Tibial artery (tissue), 4 donors: Measurements from ENCODE around the gene C11orf65.
"Not testable (repeated sequence)": the region's sequence is repeated elsewhere in the genome, so short reads cannot be mapped to it uniquely, and the experiment has no call there.

ENCODE experiments used
- DNase-seq, 2 donors: peaks; one replicate each; pipeline ENCODE4 v3.0.0-alpha.2; 2019
- H3K27ac ChIP-seq, 2 donors: fragments of 200-600 bp; sonication (generic) in 1 of 2; 1 replicate in 1 of 2; 2 replicates in 1 of 2; pipeline ENCODE4 v1.5.1; 2018 to 2019; ENCODE audit warnings: mild to moderate bottlenecking in 1 of 2
- H3K27me3 ChIP-seq, 2 donors: fragments of 200-600 bp; sonication (generic) in 1 of 2; one replicate each; pipeline versions ENCODE4 v1.5.1 to v1.6.0; 2016 to 2019
- H3K36me3 ChIP-seq, 3 donors: fragments of 200-600 bp; sonication (generic) in 2 of 3; one replicate each; pipeline ENCODE4 v1.5.1; 2016 to 2019; ENCODE audit warnings: mild to moderate bottlenecking in 2 of 3
- H3K4me1 ChIP-seq, 4 donors: fragments of 200-600 bp; sonication (generic) in 2 of 4; 1 replicate in 3 of 4; 2 replicates in 1 of 4; pipeline ENCODE4 v1.5.1; 2016 to 2019
- H3K4me3 ChIP-seq, 2 donors: fragments of 200-600 bp; sonication (generic) in 1 of 2; 1 replicate in 1 of 2; 2 replicates in 1 of 2; pipeline ENCODE4 v1.5.1; 2018 to 2019; ENCODE audit warnings: mild to moderate bottlenecking in 2 of 2
- H3K9me3 ChIP-seq, 3 donors: fragments of 200-600 bp; sonication (generic) in 1 of 3; one replicate each; pipeline ENCODE4 v1.5.1; 2016 to 2019
- intact Hi-C: fragments of 100-400 bp; cut with DNase I; formaldehyde crosslinking; loops from one replicate; pipeline ENCODE4 v1.15.0; 2023; ENCODE audit warnings: low total_unique reads
- TF ChIP-seq, protein P1 (sequence below), 2 experiments: fragments of 200-600 bp in 1 of 2; fragments of 450-650 bp in 1 of 2; IDR thresholded peaks; one replicate each; pipeline ENCODE4 v1.5.1; 2017 to 2019; ENCODE audit warnings: antibody characterized with exemption in 2 of 2, mild to moderate bottlenecking in 1 of 2, moderate library complexity in 1 of 2

The C11orf65 gene

DNA sequence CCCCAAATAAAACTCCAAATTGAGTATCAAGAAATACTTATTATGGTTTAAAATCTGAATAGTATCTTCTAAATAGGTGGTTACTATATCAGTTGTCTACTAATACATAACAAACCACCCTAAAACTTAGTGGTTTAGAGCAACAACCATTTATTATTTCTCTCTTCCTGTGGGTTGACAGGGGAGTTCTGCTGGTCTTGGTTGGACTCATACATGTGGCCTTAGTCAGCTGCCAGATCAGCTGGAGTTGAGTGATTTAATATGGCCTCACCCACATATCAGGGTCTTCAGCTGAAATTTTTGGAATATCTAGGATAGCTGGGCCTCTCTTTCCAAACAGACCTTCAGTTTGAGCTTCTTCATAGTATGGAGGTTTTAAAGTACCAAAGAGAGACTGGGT lies 34.5 kb downstream of the C11orf65 start:
- H3K9me3 ChIP-seq = peaks cover 0 to 7% (median 0%) of the 10 kb centered on the region in 3 donors
- H3K36me3 ChIP-seq = no peaks in the 10 kb centered on the region
- H3K4me1 ChIP-seq = no peaks in the 10 kb centered on the region
- TF ChIP-seq, protein P1, sequence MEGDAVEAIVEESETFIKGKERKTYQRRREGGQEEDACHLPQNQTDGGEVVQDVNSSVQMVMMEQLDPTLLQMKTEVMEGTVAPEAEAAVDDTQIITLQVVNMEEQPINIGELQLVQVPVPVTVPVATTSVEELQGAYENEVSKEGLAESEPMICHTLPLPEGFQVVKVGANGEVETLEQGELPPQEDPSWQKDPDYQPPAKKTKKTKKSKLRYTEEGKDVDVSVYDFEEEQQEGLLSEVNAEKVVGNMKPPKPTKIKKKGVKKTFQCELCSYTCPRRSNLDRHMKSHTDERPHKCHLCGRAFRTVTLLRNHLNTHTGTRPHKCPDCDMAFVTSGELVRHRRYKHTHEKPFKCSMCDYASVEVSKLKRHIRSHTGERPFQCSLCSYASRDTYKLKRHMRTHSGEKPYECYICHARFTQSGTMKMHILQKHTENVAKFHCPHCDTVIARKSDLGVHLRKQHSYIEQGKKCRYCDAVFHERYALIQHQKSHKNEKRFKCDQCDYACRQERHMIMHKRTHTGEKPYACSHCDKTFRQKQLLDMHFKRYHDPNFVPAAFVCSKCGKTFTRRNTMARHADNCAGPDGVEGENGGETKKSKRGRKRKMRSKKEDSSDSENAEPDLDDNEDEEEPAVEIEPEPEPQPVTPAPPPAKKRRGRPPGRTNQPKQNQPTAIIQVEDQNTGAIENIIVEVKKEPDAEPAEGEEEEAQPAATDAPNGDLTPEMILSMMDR (IDR thresholded peaks at IDR 0.05) = no peak
- no peak overlapping the region for H3K4me3 ChIP-seq
- no peaks in the 10 kb centered on the region for H3K27me3 ChIP-seq
- intact Hi-C loops = no loop called here
- DNase-seq = no peak
- H3K27ac ChIP-seq = no peak overlapping the region

- H3K36me3 ChIP-seq = no peaks in the 10 kb centered on the region
- H3K9me3 ChIP-seq = peaks cover 0 to 7% (median 0%) of the 10 kb centered on the region in 3 donors
- H3K4me1 ChIP-seq = no peaks in the 10 kb centered on the region
- no peak overlapping the region for H3K4me3 ChIP-seq
- no peak for DNase-seq
- TF ChIP-seq, protein P1 (IDR thresholded peaks at IDR 0.05) = no peak
- no peaks in the 10 kb centered on the region for H3K27me3 ChIP-seq
- intact Hi-C loops = no loop called here
- H3K27ac ChIP-seq = no peak overlapping the region
Observed at GRCh38 chr11:108431997-108432396, 35.3 kb downstream of the C11orf65 start.

DNA sequence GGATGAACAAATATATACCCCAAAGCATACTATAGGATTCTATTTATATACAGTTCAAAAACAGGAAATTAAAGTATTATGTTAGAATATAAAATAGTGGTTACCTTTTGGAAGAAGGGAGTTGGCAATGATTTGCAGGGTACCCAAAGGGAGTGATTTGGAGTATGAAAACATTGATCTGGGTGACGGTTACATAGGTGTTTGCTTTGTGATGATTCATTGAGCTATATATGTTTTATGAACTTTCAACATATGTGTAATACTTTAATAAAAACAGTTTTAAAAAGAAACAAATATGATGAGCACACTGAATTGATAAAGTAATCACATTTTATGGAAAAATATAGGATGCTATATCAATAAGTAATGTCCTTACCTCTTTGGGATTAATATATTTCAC lies 36.0 kb downstream of the C11orf65 start:
- no peak overlapping the region for H3K4me3 ChIP-seq
- intact Hi-C loops = no loop called here
- no peaks in the 10 kb centered on the region for H3K4me1 ChIP-seq
- H3K36me3 ChIP-seq = no peaks in the 10 kb centered on the region
- H3K27me3 ChIP-seq = no peaks in the 10 kb centered on the region
- TF ChIP-seq, protein P1 (IDR thresholded peaks at IDR 0.05) = no peak
- H3K27ac ChIP-seq = no peak overlapping the region
- peaks cover 0 to 4% (median 0%) of the 10 kb centered on the region in 3 donors for H3K9me3 ChIP-seq
- no peak for DNase-seq

DNA sequence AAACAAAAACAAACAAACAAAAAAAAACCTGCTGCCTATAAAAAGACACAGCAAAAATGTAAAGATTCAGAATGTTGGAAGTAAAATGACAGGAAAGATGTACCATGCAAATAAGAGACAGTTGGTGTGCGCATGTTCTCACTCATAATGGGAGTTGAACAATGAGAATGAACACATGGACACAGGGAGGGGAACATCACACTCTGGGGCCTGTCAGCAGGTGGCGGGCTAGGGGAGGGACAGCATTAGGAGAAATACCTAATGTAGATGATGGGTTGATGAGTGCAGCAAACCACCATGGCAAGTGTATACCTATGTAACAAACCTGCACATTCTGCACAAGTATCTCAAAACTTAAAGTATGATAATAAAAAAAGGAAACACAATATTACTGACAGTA lies 49.8 kb downstream of the C11orf65 start:
- DNase-seq, H3K27ac ChIP-seq: not testable (repeated sequence)

GRCh38 chr11:108414958-108415357 lies 52.4 kb downstream of the C11orf65 start:
- DNase-seq = no peak
- TF ChIP-seq, protein P1 (IDR thresholded peaks at IDR 0.05) = no peak
- H3K27me3 ChIP-seq = no peaks in the 10 kb centered on the region
- H3K4me3 ChIP-seq = no peak overlapping the region
- H3K9me3 ChIP-seq = no peaks in the 10 kb centered on the region
- no peak overlapping the region for H3K27ac ChIP-seq
- H3K4me1 ChIP-seq = no peaks in the 10 kb centered on the region
- H3K36me3 ChIP-seq = no peaks in the 10 kb centered on the region
- intact Hi-C loops = no loop called here

More for the DNA sequence above, 49.8 kb downstream of the C11orf65 start:
- H3K27me3 ChIP-seq, H3K4me1 ChIP-seq, H3K36me3 ChIP-seq, H3K4me3 ChIP-seq, H3K9me3 ChIP-seq, intact Hi-C loops: not testable (repeated sequence)
- TF ChIP-seq, protein P1 (IDR thresholded peaks at IDR 0.05) = peak in 1 of 2 experiments; percentile 16

DNA sequence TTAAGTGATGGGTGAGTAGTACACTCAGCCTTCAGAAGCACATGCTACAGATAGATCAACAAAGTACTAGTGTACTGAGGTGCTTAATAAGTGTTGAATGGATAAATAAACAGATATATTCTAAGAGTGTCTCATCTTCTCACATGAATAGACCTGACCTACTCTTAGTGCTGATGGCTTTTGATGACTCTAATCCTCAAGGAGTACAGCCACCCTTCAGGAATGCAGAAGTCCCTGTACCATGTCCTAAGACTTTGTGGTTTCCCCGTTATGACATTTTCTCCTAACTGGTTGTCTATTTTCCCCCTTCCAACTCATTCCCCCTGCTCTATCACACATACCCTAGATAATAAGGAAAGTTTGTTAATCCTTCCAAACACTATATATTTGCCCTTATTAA lies 61.6 kb downstream of the C11orf65 start:
- no peaks in the 10 kb centered on the region for H3K9me3 ChIP-seq
- H3K27ac ChIP-seq = no peak overlapping the region
- no peak overlapping the region for H3K4me3 ChIP-seq
- H3K27me3 ChIP-seq = no peaks in the 10 kb centered on the region
- peaks cover 0 to 5% (median 0%) of the 10 kb centered on the region in 3 donors for H3K36me3 ChIP-seq
- TF ChIP-seq, protein P1 (IDR thresholded peaks at IDR 0.05) = no peak
- DNase-seq = no peak
- intact Hi-C loops = no loop called here
- H3K4me1 ChIP-seq = no peaks in the 10 kb centered on the region
